Ovary (tissue), 3 donors: Measurements from ENCODE around the gene MIPEP.

Experiments
- EP300 ChIP-seq: sonication (generic); formaldehyde crosslinking; IDR thresholded peaks from one replicate; pipeline ENCODE4 v1.6.1; 2017; ENCODE audit warnings: antibody characterized with exemption
- TF ChIP-seq, protein P1 (sequence below), 3 donors: fragments of 450-650 bp in 2 of 3; fragments of 200-600 bp in 1 of 3; IDR thresholded peaks; one replicate each; pipeline versions ENCODE4 v1.5.1 to v1.8.0; 2016 to 2022; ENCODE audit warnings: antibody characterized with exemption in 3 of 3, mild to moderate bottlenecking in 1 of 3
- donor health status: DM: no; HTN: no; CAD: no.

DNA sequence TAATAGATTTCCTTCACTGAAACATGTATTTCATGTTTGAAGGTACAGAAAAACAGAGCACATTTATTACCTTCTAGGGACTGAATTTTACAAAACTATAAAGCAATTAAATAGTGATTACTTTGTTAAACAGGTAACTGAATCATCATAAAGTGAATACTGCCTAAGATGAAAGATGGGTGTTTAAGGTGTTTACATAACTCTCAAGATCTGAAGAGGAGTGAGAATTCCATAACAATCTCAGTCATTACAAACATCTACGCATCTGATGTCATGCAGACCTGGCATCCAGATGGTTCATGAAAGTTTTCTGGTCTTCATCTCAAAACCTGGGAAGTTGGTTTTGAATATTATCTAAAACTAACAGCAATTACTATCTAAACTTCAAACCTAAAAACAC lies 80.4 kb downstream of the MIPEP start:
- TF ChIP-seq, protein P1, sequence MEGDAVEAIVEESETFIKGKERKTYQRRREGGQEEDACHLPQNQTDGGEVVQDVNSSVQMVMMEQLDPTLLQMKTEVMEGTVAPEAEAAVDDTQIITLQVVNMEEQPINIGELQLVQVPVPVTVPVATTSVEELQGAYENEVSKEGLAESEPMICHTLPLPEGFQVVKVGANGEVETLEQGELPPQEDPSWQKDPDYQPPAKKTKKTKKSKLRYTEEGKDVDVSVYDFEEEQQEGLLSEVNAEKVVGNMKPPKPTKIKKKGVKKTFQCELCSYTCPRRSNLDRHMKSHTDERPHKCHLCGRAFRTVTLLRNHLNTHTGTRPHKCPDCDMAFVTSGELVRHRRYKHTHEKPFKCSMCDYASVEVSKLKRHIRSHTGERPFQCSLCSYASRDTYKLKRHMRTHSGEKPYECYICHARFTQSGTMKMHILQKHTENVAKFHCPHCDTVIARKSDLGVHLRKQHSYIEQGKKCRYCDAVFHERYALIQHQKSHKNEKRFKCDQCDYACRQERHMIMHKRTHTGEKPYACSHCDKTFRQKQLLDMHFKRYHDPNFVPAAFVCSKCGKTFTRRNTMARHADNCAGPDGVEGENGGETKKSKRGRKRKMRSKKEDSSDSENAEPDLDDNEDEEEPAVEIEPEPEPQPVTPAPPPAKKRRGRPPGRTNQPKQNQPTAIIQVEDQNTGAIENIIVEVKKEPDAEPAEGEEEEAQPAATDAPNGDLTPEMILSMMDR (IDR thresholded peaks at IDR 0.05): no peak
- TF ChIP-seq EP300: no peak
